MM.1S (cell line): Measurements from ENCODE around the gene TSPAN17.

Experiments used
- CTCF ChIP-seq: fragments of 300-600 bp; sonication (generic); IDR thresholded peaks from 2 replicates; pipeline ENCODE4 v1.5.1; 2016; ENCODE audit warnings: antibody characterized with exemption, low read length, mixed read lengths
- EZH2 ChIP-seq: fragments of 300-600 bp; sonication (generic); optimal IDR thresholded peaks from 2 replicates; pipeline ENCODE3; 2017; ENCODE audit warnings: low read depth, mild to moderate bottlenecking, antibody characterized with exemption, low read length, mixed read lengths

GRCh38 chr5:176693477-176693851, 46.2 kb downstream of the TSPAN17 start:
- TF ChIP-seq EZH2 (no peak), CTCF (no peak)
